ENCODE data around the gene C19orf53. TPM values are rescaled to one million over a fixed set of nuclear protein-coding genes. Genes with fewer than 3 reads are reported as not detected.

Gene C19orf53
- total and polyA plus RNA-seq, 2 of the 13 experiments (the other 11 are each of a cell fraction or from before 2014, with no cell fraction given): 129 to 130 TPM

GRCh38 chr19:13774217-13775191 is at the start of gene C19orf53 (continued):
- TF ChIP-seq HINFP (CRISPR knock-in tag; IDR thresholded peaks at IDR 0.05; ENCODE audit: low read depth): peak; percentile 90
- no peak for TF ChIP-seq MAFK (conservative IDR thresholded peaks at IDR 0.05 in 1 of 2, IDR thresholded peaks at IDR 0.05 in 1 of 2; ENCODE audit: low read length in 2 of 2)
- no peak for TF ChIP-seq MATR3 (CRISPR knock-in tag; IDR thresholded peaks at IDR 0.05)
- 0 out of 2 replicates have a peak, but pooled peaks have one; percentile 50 for TF ChIP-seq SRF (IDR thresholded peaks at IDR 0.05; ENCODE audit: low read depth, low read length)
- peak; percentile 87 for TF ChIP-seq ZNF614 (CRISPR knock-in tag; IDR thresholded peaks at IDR 0.05; ENCODE audit: borderline replicate concordance)
- peak; percentile 71; the same call in 1 of the 2 replicates for TF ChIP-seq GPN1 (CRISPR knock-in tag; IDR thresholded peaks at IDR 0.05; ENCODE audit: borderline replicate concordance)
- peak; percentile 75; the same call in 1 of the 2 replicates for TF ChIP-seq E2F2 (CRISPR knock-in tag; IDR thresholded peaks at IDR 0.05; ENCODE audit: borderline replicate concordance)
- peak; percentile 68 for TF ChIP-seq NFYC (CRISPR knock-in tag; IDR thresholded peaks at IDR 0.05)
- TF ChIP-seq RARG (CRISPR knock-in tag; IDR thresholded peaks at IDR 0.05; ENCODE audit: low read depth): no peak
- no peak for TF ChIP-seq ZNF615 (CRISPR knock-in tag; IDR thresholded peaks at IDR 0.05; ENCODE audit: borderline replicate concordance)
- TF ChIP-seq ZNF205 (CRISPR knock-in tag; IDR thresholded peaks at IDR 0.05): peak; percentile 91
- TF ChIP-seq MEIS2 (CRISPR knock-in tag; IDR thresholded peaks at IDR 0.05): peak; percentile 73; the same call in 1 of the 2 replicates
- TF ChIP-seq DMTF1 (CRISPR knock-in tag; IDR thresholded peaks at IDR 0.05): 0 out of 2 replicates have a peak, but pooled peaks have one; percentile 73
- no peak for TF ChIP-seq ZNF142 (CRISPR knock-in tag; IDR thresholded peaks at IDR 0.05)
- TF ChIP-seq NR3C1 (CRISPR knock-in tag; IDR thresholded peaks at IDR 0.05): 0 out of 2 replicates have a peak, but pooled peaks have one; percentile 17
- TF ChIP-seq ZKSCAN1 (IDR thresholded peaks at IDR 0.05; ENCODE audit: low read length): no peak
- no peak for TF ChIP-seq JDP2 (CRISPR knock-in tag; IDR thresholded peaks at IDR 0.05; ENCODE audit: borderline replicate concordance)

Data from HepG2 (cell line).